Breast epithelium (tissue), 3 donors: ENCODE data around the gene OR8K5.

Experiments
- CTCF ChIP-seq, 3 donors: fragments of 450-650 bp; IDR thresholded peaks; one replicate each; pipeline ENCODE4 v1.5.1; 2016 to 2017; ENCODE audit warnings: antibody characterized with exemption in 3 of 3, mild to moderate bottlenecking in 3 of 3, moderate library complexity in 3 of 3
- POLR2A ChIP-seq: fragments of 450-650 bp; IDR thresholded peaks from one replicate; pipeline ENCODE4 v1.6.1; 2016; ENCODE audit warnings: antibody characterized with exemption, mild to moderate bottlenecking, moderate library complexity

GRCh38 chr11:56188602-56189001 is 28.5 kb upstream of the OR8K5 start:
- TF ChIP-seq CTCF (IDR thresholded peaks at IDR 0.05), result no peak
- no peak for TF ChIP-seq POLR2A
